Measurements from ENCODE around the gene RPL22L1.
"Not testable (repeated sequence)": the region's sequence is repeated elsewhere in the genome, so short reads cannot be mapped to it uniquely, and the experiment has no call there.

Gene RPL22L1

DNA sequence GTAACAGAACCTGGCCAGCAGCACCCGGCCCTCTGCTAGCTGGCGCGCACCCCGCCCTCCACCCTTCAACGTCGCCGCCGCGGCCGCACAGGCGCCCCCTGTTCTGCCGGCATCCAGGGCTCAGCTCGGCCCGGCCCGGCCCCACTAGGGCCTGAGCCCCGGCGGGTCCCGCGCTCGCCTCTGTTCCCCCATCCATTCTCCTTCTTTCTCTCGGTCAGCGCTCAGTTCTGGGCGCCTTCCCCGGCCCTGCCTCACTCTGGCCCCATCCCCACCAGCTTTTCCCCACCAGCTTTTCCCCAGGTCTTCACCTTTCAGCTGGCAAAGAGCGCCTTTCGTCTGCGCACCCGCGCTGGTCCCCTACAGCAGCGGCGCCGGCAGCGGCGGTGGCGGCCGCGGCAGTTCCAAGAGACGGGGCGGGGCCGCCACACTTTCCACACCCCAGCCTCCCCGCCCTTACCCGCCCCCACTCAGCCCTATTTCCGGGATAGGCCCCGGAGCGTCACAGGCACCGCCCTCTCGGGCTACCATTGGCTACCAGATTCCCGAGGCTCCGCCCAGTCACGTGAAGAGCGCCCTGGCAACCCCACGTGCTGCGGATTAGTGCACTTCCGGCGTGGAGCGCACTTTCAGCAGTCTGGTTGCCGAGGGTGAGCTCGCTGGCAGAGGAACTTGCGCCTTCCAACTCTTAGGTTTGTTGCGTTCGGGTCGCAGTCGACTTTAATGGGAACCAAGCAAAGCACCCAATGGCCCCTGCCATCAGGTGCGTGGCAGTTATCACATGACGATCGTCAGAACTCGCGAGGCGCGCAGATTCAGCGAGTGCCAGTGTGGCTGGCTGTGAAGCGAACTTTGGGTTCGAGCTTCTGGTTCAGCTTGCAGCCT lies 38.5 kb upstream of the RPL22L1 start, which contains the start of gene EIF5A2:
Gene EIF5A2, minus strand, starts transcription at position 403 of the 882 bp plus-strand sequence. CDS start 831 bp downstream, outside the sequence.
- TF ChIP-seq, protein P1, sequence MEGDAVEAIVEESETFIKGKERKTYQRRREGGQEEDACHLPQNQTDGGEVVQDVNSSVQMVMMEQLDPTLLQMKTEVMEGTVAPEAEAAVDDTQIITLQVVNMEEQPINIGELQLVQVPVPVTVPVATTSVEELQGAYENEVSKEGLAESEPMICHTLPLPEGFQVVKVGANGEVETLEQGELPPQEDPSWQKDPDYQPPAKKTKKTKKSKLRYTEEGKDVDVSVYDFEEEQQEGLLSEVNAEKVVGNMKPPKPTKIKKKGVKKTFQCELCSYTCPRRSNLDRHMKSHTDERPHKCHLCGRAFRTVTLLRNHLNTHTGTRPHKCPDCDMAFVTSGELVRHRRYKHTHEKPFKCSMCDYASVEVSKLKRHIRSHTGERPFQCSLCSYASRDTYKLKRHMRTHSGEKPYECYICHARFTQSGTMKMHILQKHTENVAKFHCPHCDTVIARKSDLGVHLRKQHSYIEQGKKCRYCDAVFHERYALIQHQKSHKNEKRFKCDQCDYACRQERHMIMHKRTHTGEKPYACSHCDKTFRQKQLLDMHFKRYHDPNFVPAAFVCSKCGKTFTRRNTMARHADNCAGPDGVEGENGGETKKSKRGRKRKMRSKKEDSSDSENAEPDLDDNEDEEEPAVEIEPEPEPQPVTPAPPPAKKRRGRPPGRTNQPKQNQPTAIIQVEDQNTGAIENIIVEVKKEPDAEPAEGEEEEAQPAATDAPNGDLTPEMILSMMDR (IDR thresholded peaks at IDR 0.05; ENCODE audit: low read depth, low read length), result no peak
- DNase-seq (ENCODE audit: extremely low read depth, low read depth), result peak; percentile 84

DNA sequence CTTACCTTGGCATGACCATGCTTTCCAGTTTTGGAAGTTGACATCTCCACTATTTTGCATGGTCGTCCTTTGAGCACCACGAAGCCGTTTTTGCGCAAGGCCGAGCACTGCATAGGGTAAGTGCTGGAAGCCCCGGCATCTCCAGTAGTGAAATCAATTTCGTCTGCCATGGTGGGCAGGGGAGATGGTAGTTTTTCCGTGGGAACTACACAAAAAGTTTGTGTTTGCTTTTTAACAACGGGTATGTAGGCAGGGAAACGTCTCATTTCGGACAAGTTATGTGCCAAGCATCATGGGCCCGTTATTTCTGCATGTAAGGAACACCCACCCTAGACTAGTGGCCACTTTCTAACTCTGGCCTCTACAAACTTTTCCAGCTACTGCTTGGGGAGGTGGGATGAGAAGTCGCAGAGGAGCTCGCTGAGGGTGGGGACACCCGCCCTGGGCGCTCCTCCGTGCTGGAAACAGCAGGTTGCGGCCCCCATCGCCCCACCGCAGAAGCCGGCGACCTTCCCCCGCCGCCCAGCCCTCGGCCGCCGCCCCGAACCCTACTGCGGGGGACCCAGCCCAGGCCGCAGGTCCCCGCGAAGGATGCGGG lies 37.7 kb upstream of the RPL22L1 start:
- no peak for DNase-seq (ENCODE audit: extremely low read depth, low read depth)
- TF ChIP-seq, protein P1 (IDR thresholded peaks at IDR 0.05; ENCODE audit: low read depth, low read length), result no peak

DNA sequence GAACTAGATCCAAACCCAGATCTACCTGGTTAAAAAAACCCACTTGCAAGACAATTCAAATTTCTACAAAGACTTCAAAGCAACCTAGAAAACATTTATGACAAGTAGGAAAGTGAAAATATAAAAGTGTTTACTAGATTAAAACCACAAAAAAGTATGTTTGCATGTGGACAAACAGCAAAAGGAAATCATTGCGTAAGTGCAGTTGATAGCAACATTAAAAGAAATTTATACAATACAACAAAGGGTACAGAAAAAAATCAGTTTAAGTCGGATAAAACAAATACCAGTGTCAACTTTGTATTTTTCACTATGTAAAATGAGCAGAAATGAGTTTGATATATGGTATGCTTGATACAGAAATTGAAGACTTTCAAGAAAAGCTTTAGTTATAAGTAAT lies 35.9 kb upstream of the RPL22L1 start:
- no peak for DNase-seq (ENCODE audit: extremely low read depth, low read depth)
- TF ChIP-seq, protein P1 (IDR thresholded peaks at IDR 0.05; ENCODE audit: low read depth, low read length), result no peak

DNA sequence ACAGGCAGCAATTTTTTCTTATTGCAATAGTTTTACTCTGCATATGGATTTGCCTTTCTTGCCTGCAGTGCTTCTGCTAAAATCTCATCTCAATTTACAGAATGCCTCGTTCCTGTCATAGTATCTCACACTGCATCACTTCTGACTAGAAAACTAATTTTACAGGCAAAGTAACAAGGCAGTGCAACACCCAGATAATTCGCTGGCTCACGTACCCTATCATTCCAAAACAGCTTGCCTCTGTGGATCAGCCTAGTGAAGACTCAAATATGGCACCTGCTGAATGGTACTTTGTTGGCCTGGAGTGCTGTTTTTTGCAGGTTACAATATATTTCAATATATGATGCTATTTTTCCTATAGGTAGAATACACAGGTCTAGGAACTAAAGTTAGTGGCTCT lies 33.1 kb upstream of the RPL22L1 start:
- TF ChIP-seq, protein P1 (IDR thresholded peaks at IDR 0.05; ENCODE audit: low read depth, low read length), result no peak
- no peak for DNase-seq (ENCODE audit: extremely low read depth, low read depth)

DNA sequence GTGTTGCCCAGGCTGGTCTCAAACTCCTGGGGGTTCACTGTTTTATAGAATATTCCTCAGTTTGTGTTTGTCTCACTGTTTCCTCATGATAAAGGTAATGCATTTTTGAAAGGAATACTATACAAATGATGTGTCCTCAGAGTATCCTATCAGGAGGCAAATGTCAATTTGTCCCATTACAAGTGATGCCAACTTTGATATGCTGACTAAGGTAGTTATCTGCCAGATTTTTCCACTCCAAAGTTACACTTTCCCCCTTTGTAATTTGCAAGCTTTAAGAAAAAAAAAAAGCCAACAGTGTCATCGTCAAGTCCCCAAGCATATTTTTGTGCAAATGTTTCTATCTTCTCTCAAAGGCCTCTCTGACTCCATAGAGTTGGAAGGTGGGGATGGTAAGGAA lies 29.5 kb upstream of the RPL22L1 start:
- no peak for DNase-seq (ENCODE audit: extremely low read depth, low read depth)
- TF ChIP-seq, protein P1 (IDR thresholded peaks at IDR 0.05; ENCODE audit: low read depth, low read length), result no peak

DNA sequence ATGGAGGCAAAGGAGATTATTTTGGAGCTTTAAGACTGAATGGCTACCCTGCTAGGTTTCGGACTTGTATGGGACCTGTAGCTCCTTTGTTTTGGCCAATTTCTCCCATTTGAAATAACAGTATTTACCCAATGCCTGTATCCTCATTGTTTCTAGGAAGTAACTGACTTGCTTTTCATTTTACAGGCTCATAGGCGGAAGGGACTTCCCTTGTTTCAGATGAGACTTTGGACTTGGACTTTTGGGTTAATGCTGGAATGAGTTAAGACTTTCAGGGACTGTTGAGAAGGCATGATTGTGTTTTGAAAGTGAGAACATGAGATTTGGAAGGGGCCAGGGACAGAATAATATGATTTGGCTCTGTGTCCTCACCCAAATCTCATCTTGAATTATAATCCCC lies 28.0 kb upstream of the RPL22L1 start:
- TF ChIP-seq, protein P1 (IDR thresholded peaks at IDR 0.05; ENCODE audit: low read depth, low read length), result no peak

DNA sequence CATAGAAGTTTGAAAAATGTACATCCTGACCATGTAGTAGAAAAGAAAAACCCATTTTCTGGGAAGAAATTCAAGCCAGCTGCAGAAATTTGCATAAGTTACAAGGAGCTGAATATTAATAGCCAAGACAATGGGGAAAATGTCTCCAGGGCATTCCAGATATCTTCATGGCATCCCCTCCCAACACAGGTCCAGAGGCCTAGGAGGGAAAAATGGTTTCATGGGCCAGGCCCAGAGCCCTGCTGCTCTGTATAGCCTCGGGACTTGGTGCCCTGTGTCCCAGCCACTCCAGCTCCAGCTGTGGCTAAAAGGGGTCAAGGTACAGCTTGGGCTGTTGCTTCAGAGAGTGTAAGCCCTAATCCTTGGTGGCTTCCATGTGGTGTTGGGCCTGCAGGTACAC lies 27.2 kb upstream of the RPL22L1 start:
- not testable (repeated sequence) for DNase-seq (ENCODE audit: extremely low read depth, low read depth)

More for the DNA sequence above, 28.0 kb upstream of the RPL22L1 start:
- no peak for DNase-seq (ENCODE audit: extremely low read depth, low read depth)
